Activated B cell treated with CpG ODN at 0.5 μM for 24 hours (primary cell): ENCODE measurements around the gene IGSF9. TPM values are rescaled to one million over a fixed set of nuclear protein-coding genes. Genes with fewer than 3 reads are reported as not detected.

Experiments
- ATAC-seq: fragments of 200-7000 bp; cut with Tn5 transposase; one replicate; pipeline ENCODE4 v1.10.0; 2021; ENCODE audit warnings: low read depth, mild to moderate bottlenecking, moderate library complexity
- CTCF ChIA-PET: fragments of 350-600 bp; sonication (Branson Sonifier 250); formaldehyde crosslinking; loops from one replicate; lab custom pipeline; 2021; ENCODE audit warnings: antibody characterized with exemption; lab: Charles Lee
- POLR2A ChIA-PET: fragments of 350-600 bp; sonication (Branson Sonifier 250); formaldehyde crosslinking; loops from one replicate; lab custom pipeline; 2021; ENCODE audit warnings: antibody characterized with exemption; lab: Charles Lee
- DNase-seq: peaks from one replicate; pipeline ENCODE4 v3.0.0; 2022
- H3K27ac Mint-ChIP-seq: one replicate; pipeline ENCODE4 v1.8.0; 2020; ENCODE audit warnings: mixed read lengths
- H3K27me3 Mint-ChIP-seq: one replicate; pipeline ENCODE4 v1.8.0; 2021; ENCODE audit warnings: mixed read lengths
- H3K36me3 Mint-ChIP-seq: one replicate; pipeline ENCODE4 v1.8.0; 2021; ENCODE audit warnings: low read depth, mixed read lengths
- H3K4me1 Mint-ChIP-seq: one replicate; pipeline ENCODE4 v1.8.0; 2021; ENCODE audit warnings: mixed read lengths
- H3K4me3 Mint-ChIP-seq: one replicate; pipeline ENCODE4 v1.8.0; 2020; ENCODE audit warnings: mild to moderate bottlenecking, mixed read lengths
- H3K9me3 Mint-ChIP-seq: one replicate; pipeline ENCODE4 v1.8.0; 2020; ENCODE audit warnings: mixed read lengths
- intact Hi-C: fragments of 100-400 bp; cut with micrococcal nuclease; formaldehyde crosslinking; loops from one replicate; pipeline ENCODE4 v1.15.1; 2024
- total RNA-seq: library from RNA; stranded (reverse); gene quantifications from 2 replicates; pipeline ENCODE4 v1.2.3, GENCODE V29; 2022
- TF ChIP-seq, protein P1 (sequence below): fragments of 200-600 bp; IDR thresholded peaks from one replicate; pipeline ENCODE4 v1.8.0; 2022; ENCODE audit warnings: antibody characterized with exemption, mild to moderate bottlenecking

Gene IGSF9
- total RNA-seq, 1 donor from 2014 or later = not detected

DNA sequence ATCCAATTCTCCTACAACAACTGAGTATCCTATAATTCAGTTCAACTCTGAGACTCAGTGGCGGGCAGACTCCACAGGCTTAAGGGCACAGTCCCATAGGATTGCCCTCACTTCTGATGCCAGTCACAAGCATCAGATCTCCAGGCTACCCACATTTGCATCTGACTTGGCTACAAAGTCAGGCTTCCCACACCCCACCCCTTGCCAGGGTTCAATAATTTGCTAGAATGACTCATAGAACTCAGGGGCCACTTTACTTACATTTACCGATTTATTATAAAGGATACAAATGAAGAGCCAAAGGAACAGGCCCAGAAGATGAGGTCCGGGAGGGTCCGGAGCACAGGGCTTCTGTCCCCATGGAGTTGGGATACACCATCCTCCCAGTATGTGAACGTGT lies 44.6 kb upstream of the IGSF9 start:
- TF ChIP-seq, protein P1, sequence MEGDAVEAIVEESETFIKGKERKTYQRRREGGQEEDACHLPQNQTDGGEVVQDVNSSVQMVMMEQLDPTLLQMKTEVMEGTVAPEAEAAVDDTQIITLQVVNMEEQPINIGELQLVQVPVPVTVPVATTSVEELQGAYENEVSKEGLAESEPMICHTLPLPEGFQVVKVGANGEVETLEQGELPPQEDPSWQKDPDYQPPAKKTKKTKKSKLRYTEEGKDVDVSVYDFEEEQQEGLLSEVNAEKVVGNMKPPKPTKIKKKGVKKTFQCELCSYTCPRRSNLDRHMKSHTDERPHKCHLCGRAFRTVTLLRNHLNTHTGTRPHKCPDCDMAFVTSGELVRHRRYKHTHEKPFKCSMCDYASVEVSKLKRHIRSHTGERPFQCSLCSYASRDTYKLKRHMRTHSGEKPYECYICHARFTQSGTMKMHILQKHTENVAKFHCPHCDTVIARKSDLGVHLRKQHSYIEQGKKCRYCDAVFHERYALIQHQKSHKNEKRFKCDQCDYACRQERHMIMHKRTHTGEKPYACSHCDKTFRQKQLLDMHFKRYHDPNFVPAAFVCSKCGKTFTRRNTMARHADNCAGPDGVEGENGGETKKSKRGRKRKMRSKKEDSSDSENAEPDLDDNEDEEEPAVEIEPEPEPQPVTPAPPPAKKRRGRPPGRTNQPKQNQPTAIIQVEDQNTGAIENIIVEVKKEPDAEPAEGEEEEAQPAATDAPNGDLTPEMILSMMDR = no peak
- Mint-ChIP-seq H3K4me3 (no peak overlapping the region), H3K36me3 (no peaks in the 10 kb centered on the region), H3K9me3 (no peaks in the 10 kb centered on the region), H3K27ac (no peak overlapping the region), H3K4me1 (peaks cover 2% of the 10 kb centered on the region), H3K27me3 (peaks cover 21% of the 10 kb centered on the region)
- CTCF ChIA-PET = interaction anchor here (1.1 kb wide), 1 partner anchor 56 kb away, joined by 3 read pairs; no protein-coding TSS in a partner anchor
- no peak for DNase-seq
- no peak for ATAC-seq
- POLR2A ChIA-PET = no interaction called here
- intact Hi-C loops = no loop called here

- TF ChIP-seq, protein P1 = no peak
- no peaks in the 10 kb centered on the region for H3K9me3 Mint-ChIP-seq
- ChIA-PET CTCF (interaction anchor here (1.1 kb wide), 1 partner anchor 56 kb away, joined by 3 read pairs; no protein-coding TSS in a partner anchor), POLR2A (no interaction called here)
- no peak overlapping the region for H3K4me3 Mint-ChIP-seq
- H3K27ac Mint-ChIP-seq = no peak overlapping the region
- peaks cover 20% of the 10 kb centered on the region for H3K27me3 Mint-ChIP-seq
- ATAC-seq (no peak), DNase-seq (no peak)
- intact Hi-C loops = no loop called here
- H3K4me1 Mint-ChIP-seq = peaks cover 2% of the 10 kb centered on the region
- no peaks in the 10 kb centered on the region for H3K36me3 Mint-ChIP-seq
These were observed 44.2 kb upstream of the IGSF9 start for GRCh38 chr1:159989581-159989980.

DNA sequence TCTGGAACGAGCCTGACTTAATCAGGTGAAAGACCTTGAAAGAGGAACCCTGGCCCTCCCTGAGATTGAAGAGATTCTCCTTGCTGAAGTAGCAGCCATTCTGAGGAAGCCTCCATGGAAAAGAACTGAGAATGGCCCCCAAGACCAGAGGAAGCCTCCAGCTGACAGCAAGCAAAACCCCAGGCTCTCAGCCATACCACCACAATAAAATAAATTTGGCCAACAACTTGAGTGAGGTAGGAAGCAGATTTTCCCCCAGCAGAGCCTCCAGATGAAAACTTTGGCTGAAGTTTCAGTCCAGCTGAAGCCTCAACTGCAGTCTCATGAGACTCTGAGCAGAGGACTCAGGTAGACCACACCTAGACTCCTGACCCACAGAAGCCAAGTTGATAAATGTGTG lies 42.6 kb upstream of the IGSF9 start:
- intact Hi-C loops = no loop called here
- H3K27me3 Mint-ChIP-seq = peaks cover 23% of the 10 kb centered on the region
- TF ChIP-seq, protein P1 = no peak
- no peak overlapping the region for H3K4me3 Mint-ChIP-seq
- H3K36me3 Mint-ChIP-seq = no peaks in the 10 kb centered on the region
- ChIA-PET POLR2A (no interaction called here), CTCF (no interaction called here)
- ATAC-seq (no peak), DNase-seq (no peak)
- H3K9me3 Mint-ChIP-seq = no peaks in the 10 kb centered on the region
- no peak overlapping the region for H3K27ac Mint-ChIP-seq
- H3K4me1 Mint-ChIP-seq = peaks cover 2% of the 10 kb centered on the region

GRCh38 chr1:159987186-159987585 lies 41.8 kb upstream of the IGSF9 start:
- H3K36me3 Mint-ChIP-seq = no peaks in the 10 kb centered on the region
- intact Hi-C loops = no loop called here
- ChIA-PET CTCF (no interaction called here), POLR2A (no interaction called here)
- H3K27ac Mint-ChIP-seq = no peak overlapping the region
- H3K4me3 Mint-ChIP-seq = no peak overlapping the region
- TF ChIP-seq, protein P1 = no peak
- no peaks in the 10 kb centered on the region for H3K9me3 Mint-ChIP-seq
- H3K27me3 Mint-ChIP-seq = peaks cover 28% of the 10 kb centered on the region
- peaks cover 2% of the 10 kb centered on the region for H3K4me1 Mint-ChIP-seq
- no peak for ATAC-seq
- no peak for DNase-seq

- CTCF ChIA-PET = no interaction called here
- Mint-ChIP-seq H3K27me3 (peaks cover 29% of the 10 kb centered on the region), H3K4me1 (no peaks in the 10 kb centered on the region), H3K27ac (no peak overlapping the region), H3K4me3 (no peak overlapping the region), H3K36me3 (no peaks in the 10 kb centered on the region), H3K9me3 (no peaks in the 10 kb centered on the region)
- DNase-seq (no peak), ATAC-seq (no peak)
- TF ChIP-seq, protein P1 = no peak
- intact Hi-C loops = no loop called here
- POLR2A ChIA-PET = no interaction called here
These were observed 41.1 kb upstream of the IGSF9 start for GRCh38 chr1:159986531-159986930.
